Esophagus mucosa (tissue), 1 donor: Measurements from ENCODE around the gene SEMA3A. TPM values are rescaled to one million over a fixed set of nuclear protein-coding genes. Genes with fewer than 3 reads are reported as not detected.
"Not testable (repeated sequence)": the region's sequence is repeated elsewhere in the genome, so short reads cannot be mapped to it uniquely, and the experiment has no call there.

ENCODE experiments used
- ATAC-seq: fragments of 200-7000 bp; cut with Tn5 transposase; one replicate; pipeline ENCODE4 v1.9.1; 2020
- total RNA-seq: library from RNA; stranded (reverse); gene quantifications from one replicate; pipeline ENCODE4 v1.2.4, GENCODE V29; 2023
- donor health status: DM: yes; HTN: yes; CAD: no.

The SEMA3A gene
- total RNA-seq, result 0.56 TPM

DNA sequence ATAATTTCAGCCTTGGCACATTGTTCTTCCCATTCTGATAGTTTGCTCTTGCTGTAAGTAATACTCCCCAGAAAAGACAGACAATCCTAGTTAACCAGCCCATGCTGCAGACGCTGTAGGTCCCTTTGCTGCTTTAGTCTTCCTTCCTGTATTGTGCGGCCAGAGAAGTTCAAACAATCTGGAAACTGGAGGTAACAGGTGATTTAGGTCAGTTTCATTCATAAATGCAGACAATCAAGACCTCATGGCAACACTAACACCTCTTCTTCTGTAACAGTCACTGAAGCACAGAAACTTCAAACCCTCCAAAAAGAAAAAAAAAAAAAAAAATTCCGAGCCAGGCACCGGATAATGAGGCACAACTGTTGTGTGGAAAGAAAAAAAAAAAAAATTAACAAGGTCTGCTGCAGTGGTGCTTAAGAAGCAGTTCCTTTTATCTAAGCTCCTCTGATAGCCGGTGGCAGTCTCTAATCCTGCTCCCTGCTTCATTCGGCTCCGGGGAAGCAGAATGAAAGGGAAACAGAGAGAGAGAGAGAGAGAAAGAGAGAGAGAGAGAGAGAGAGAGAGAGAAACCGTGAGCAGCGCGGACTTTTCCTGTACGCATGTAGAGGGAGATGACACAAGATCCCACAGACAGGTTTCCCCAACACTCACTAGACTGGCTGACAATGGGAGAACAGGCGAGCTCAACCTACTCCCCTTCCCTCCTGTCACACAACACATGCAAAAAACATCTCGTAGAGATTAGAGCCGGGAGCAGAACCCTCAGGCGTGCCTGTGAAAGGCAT, at the start of gene SEMA3A:
Gene SEMA3A (minus strand): TSS at position 306 of the 788 bp plus-strand sequence. CDS start 203 bp downstream, at position 103.
- peak; percentile 32 for ATAC-seq

DNA sequence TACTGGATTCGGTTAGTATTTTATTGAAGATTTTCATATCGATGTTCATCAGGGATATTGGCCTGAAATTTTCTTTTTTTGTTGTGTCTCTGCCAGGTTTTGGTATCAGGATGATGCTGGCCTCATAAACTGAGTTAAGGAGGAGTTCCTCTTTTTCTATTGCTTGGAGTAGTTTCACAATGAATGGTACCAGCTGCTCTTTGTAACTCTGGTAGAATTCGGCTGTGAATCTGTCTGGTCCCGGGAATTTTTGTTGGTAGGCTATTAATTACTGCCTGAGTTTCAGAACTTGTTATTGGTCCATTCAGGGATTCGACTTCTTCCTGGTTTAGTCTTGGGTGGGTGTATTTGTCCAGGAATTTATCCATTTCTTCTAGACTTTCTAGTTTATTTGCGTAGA, 48.4 kb upstream of the SEMA3A start:
- ATAC-seq, result not testable (repeated sequence)

DNA sequence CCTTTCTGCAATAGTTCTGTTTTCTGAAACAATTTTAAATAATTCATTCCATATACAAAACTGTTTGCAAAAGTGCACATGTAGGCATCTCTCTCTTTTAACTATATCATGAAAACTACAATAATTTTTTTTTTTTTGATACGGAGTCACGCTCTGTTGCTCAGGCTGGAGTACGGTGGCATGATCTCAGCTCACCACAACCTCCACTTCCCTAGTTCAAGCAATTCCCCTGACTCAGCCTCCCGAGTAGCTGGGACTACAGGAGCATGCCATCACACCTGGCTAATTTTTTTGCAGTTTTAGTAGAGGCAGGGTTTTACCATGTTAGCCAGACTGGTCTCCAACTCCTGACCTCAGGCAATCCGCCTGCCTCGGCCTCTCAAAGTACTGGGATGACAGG, 44.0 kb upstream of the SEMA3A start:
- no peak for ATAC-seq

DNA sequence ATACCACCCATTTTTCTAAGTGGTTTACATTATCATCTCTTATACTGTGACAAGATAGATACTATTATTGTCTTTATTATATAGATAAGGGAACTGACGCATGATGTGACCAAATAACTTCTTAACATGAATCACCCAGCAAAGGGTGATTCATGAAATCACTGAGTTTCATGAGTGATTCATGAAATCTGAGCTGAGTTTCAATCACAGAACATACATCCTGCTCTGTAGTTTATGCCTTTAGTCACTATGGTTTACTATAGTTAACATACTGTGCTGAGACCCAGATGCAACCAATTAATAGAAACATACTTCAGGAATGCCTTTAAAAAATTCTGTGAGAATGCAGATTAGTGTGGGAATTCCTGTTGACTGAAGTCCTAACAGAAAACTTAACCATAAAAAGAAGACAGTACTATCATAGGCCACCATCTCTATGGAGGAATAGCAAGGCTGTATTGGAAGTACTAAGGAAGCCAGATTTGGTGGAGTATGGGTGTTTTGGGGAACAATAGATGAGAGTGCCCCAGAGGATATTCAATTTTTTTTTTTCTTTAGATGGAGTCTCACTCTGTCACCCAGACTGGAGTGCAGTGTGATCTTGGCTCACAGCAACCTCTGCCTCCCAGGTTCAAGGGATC, 43.1 kb upstream of the SEMA3A start:
- ATAC-seq, result peak; percentile 88

DNA sequence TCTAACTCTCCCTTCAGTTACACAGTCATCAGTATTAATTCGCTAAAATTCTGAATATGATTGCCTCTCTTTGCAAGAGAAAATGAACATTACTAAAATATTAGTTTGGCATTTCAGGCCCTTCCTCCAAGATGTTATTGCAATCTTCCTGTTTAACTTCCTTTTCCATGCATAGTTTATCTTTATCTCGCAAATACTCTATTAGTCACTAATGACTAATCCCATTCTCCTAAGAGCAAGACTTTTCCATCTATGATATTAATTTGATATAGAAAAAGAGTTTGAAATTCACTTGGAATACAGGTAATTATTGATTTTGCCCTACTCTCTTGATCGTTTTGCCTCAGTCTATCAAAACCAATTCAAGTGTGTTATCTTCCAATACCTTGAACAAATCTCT, 41.8 kb upstream of the SEMA3A start:
- no peak for ATAC-seq

DNA sequence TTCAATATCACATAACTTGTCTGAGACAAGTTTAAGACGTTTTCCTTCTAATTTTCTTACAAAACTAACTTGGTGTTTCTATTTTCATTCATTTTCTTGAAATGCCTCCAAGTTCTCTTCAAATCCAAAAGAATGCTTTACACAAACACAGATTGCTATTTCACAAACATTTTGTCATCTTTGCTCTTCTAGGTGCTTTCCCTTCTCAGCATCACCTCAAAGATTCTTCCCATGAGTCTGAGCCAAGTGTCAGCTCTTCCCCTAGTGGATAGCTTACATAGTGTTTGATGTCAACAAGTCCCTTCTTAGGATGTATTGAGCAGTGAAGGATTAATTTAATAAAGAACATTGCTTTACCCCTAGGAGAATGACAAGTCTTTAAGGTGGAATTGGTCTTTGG, 38.1 kb upstream of the SEMA3A start:
- ATAC-seq, result no peak

DNA sequence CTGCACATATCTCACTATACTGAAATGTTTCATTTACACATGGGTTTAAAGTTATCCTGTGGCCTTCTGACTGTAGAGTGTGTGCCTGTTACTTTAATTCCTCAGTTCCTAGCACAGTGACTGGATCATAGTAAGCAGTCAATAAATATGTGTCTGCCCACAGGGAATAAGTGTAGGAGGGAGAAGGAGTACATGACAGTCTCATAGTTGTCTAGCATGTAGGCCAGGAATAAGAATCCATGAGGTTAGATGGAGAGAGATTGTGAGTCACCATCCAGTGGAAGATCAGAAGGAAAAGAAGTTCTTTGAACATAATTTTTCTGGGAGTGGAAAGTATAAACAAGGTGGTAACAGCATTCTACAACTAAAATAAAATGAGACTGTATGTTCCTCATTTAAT, 36.6 kb upstream of the SEMA3A start:
- no peak for ATAC-seq

DNA sequence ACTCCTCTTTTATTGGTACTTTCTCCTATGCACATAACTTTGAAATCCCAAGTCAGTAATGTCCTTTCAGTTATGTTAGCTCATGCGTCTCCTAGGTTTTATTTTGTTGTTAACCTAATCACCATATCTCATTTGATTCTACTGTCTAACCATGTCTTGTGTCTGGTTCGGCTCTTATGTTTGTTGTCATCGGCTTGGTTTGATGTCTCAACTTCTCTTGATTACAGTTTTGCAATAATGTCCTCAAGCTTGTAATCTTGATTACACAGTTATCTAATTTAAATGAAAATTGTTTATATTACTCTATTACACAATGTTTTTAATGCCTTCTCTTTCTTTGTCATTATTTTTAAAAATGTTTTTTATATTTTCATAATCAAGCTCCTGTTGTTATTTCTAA, 35.9 kb upstream of the SEMA3A start:
- no peak for ATAC-seq

DNA sequence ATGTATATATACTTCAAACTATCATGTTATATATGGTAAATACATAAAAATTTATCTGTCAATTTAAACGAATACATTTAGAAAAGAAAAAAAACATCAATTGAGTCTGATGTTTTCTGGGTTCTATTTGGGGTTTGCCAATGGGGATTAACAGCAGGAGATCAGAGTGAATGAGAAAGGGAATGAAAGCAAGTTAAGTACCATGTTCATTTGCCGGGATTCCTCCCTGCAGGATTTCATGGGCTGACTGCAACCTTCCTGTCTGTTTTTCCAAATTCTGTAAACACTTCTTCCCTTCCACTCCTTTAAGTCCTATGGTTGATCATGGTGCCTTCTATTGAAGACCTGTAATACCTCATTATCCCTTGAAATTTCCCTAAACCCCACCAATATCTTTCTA, 33.9 kb upstream of the SEMA3A start:
- ATAC-seq, result no peak

DNA sequence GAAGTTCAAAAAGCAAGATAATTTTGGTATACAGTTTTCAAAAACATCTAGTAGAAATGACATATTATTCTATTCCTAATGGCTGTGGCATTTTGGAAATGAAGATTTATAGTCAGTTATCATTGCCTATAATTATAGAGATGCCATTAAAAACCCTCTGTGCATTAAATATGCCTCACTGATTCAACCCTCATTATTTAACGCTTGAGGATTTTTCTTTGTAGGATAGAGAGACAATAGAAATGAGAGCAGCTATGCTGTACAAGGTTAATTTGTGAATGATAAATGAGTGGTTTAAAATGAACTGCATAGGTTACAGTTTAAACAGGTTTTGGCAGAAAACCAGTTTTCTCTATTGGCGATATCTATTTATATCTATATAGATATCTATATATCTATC, 32.2 kb upstream of the SEMA3A start:
- no peak for ATAC-seq

DNA sequence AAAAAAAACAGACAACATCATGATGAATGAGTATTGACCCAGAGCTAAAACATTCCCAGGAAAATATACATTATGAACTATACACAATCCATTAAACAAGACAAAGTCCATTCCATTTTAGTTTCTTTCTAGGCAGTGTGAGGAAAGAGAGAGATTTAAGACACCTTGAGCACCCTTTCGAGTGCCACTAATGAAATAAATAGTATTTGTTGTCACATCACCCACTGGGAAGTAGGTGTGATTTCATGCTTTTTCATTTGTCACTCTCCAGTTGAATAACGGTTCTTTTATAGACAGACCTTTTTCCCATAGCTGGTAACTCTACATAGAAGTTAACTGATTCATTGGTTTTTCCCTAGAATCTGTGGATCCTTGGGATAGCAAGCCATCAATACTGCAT, 29.9 kb upstream of the SEMA3A start:
- ATAC-seq, result no peak

DNA sequence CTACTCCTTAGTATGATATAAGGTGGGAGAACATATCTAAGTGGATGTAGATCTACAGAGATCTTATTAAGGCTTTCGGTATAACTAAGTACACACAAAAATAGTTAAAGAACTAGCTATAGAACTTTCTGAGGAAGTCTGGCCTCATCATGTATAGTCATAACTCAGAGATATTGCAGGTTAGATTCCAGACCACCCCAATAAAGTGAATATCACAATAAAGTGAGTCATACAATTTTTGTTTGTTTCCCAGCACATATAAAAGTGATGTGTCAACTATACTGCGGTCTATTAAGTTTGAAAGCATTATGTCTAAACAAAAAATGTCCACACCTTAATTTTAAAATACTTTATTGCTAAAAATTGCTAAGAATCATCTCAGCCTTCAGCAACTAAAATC, 24.7 kb upstream of the SEMA3A start:
- no peak for ATAC-seq

DNA sequence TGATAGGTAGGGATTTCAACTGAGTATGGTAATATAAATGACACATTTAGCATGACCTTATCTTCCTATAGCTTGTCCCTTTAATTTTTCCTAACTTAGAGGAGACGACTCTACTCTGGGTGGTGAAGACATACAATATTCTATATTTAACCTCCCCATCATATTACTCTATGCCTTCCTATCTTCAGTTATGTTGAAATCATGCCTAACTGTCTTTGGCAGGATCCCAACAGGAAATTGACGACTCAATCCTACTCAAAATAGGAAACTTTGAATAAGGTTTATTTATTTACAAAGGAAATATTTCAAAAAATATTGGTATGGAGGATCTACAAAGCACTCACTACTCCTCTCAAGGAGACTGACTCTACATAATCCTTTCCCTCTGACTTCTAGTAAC, 24.1 kb upstream of the SEMA3A start:
- no peak for ATAC-seq

DNA sequence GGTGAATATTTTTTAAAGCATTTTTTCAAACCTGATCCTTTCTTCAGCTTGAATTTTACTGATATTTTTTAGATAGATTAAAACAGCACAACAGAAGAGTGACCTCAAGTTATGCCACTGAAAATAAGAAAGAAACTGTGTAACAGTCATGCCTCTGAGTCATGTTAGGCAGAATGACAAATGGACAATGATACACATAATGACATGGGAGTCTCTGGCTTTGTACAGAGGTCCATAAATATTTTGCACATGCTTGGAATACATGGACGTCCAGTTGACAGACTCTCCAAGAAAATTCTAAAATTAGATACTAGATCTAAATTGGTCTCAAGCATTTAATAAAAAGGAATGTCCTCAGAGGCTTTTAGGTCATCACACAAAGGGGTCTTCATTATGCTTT, 21.9 kb upstream of the SEMA3A start:
- ATAC-seq, result no peak

DNA sequence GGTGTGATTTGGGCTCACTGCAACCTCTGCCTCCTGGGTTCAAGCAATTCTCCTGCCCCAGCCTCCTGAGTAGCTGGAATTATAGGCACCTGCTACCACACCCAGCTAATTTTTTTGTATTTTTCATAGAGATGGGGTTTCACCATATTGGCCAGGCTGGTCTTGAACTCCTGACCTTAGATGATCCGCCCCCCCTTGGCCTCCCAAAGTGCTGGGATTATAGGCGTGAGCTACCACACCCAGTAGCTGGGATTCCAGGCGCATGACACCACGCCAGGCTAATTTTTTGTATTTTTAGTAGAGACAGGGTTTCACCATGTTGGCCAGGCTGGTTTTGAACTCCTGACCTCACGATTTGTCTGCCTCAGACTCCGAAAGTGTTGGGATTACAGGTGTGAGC, 20.2 kb upstream of the SEMA3A start:
- ATAC-seq, result not testable (repeated sequence)

DNA sequence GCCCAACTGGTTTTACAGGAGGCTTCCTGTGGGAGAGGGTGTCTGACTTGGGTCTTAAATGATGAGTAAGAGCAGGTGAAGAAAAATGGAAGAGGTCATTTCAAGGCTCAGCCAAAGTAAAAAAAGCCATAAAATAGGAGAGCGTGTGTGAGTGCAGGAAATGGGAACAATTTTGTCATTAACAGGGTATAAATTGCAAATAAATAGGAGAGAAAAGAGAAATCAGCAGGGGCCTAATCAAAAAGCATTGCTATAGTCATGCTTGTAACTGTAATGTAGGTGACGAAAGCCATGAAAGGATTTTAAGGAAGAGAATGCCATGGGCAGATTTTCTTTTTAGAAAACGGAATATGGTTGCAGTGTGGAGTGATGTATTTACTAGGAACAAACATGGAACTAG, 15.7 kb upstream of the SEMA3A start:
- ATAC-seq, result no peak

DNA sequence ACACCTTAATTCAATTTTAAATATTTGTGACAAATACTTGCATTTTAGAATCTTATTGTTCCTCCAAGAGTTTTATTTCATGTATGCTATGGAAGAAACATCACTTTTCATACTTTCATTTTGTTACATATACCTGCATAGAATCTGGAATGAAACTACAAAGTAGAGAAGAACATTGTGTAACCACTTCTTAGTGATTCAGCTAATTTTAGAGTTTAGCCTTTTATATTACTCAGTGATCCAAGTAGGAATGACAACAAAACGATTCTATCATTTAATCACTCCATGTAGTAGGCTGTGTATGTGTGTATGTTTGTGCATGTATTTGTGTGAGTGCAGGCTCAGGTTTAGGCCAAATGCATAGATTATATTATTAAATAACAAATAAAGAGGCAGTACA, 14.4 kb upstream of the SEMA3A start:
- no peak for ATAC-seq

DNA sequence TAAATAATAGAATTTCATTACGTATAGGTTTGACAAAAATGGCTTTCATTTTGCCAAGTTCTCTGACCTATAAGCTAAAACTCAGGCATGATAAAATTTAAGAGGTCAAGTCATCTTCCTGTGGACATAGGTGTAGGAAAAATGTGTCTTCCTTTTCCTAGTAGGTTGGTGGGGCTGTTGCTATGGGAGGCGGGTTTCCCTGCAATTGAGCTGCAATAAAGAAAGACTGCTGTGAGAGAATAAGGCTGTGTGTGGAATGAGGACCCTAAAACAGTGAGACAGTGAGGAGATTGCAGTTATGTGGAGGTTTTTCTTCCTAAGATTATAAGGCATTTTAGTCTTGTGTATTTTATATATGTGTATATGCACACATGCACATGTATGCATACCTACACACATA, 13.0 kb upstream of the SEMA3A start:
- ATAC-seq, result no peak

DNA sequence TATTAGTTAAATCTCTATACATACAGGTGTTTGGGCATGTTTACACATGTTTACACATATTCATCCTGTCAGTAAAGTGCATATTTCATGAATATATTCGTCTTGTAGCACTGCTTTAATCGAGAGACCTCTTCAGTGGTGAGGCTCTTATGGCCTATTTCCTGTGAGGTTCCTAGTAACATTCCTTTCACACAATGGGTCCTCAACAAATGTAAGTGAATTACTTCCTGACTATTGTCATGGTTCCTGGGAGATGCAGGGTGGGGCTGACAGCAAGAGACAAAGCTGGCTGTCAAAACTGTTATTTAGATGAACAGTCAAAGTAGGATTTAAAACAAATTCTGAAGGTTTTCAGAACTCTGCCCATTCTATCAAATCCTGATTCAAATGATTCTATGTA, 12.4 kb upstream of the SEMA3A start:
- no peak for ATAC-seq

DNA sequence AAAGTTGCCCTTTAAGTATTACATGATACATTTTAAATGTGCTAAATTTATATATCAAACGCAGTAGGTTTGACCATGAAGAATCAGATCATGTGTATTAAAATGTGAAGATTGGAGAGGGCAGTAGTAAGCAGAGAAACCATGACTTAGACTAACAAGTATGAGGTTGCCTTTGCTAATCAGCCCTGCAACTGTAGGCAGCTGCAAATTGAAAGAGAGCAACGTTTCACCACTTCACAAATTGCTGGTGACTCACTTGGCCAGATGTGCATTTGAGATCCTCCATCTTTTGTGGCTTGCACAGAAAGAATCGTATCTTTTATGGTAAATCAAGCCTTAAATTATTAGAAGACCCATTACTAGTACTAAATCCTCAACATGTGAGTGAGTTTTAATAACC, 10.1 kb upstream of the SEMA3A start:
- ATAC-seq, result no peak

DNA sequence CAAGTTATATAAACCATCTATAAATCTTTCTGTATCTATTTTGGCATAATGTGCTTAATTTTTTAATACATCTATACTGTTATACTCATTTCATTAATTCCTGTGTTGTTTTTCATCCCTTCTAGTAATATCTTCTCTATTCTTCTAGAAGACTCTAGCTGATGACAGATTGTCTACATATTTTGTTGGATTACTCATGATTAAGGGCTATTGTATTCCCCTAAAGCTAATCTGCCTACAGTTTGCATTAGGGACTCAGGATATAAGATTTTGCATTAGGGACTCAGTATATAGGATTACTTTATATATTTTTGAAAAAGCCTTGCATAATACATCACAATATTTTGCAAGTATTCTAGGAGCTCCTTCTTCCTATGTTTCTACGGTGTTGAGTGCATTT, 8.3 kb upstream of the SEMA3A start:
- no peak for ATAC-seq

DNA sequence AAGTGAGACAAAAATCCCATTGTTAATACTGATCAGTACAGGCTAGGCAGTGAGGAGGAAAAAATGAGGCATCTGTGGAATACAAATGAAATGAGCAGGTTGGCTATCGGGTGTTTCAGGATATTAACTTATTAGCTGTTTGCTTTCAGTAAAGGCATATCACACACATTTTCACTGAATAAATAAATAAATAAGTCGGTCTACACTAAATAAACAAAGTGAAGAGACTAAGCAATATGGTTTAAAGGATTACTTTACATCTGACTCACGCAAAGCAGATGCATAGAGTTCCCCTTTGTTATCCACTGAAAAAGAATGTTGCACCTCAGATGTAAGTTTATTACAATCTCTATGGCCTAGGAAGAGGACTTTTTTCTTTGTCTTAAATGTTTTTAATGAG, 6.3 kb upstream of the SEMA3A start:
- ATAC-seq, result peak; percentile 38

DNA sequence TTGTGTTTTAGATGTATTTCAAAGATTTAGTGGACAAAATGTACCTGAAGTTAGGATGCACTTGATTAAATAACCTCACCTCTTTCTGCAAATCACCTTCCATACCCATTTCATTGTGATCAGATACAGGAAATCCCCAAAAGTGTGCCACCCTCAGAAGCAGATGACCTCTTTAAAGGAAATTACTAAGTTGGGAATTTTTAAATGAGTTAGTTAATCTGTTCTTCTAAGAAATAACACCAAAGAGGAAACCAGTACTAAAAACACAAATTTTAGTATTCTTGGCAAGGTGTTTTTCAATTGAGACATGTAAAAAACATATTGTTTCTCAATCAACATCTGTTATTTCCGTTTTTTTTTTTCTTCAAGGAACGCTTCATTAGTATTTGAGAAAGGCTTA, 4.6 kb upstream of the SEMA3A start:
- ATAC-seq, result no peak

DNA sequence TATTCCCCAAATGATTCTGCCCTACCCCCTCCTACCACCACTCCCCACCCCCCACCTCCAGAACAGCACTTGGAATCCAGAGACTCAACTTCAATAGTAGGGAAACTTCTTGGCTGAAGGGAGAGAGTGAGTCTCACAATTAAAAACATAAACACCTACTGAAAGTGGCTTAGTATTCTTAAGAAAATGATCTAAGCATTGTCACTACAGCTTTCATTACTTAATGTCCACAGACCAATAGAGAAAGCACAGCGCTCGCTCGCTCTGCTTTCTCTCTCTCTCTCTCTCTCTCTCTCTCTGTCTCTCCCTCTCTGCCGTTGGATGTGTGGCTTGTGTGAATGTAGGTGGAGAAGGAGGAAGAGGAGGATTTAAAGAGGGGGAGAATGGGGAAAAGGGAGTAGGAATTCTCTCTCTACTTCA, 1.5 kb upstream of the SEMA3A start:
- ATAC-seq, result no peak
